CD8-positive, alpha-beta memory T cell (primary cell): ENCODE results near the gene SEMA4D. TPM values are rescaled to one million over a fixed set of nuclear protein-coding genes. Genes with fewer than 3 reads are reported as not detected.

Source experiments
- CTCF ChIA-PET: fragments of 350-600 bp; sonication (Branson Sonifier 250); formaldehyde crosslinking; loops from one replicate; lab custom pipeline; 2021; ENCODE audit warnings: antibody characterized with exemption; lab: Charles Lee
- POLR2A ChIA-PET: fragments of 350-600 bp; sonication (Branson Sonifier 250); formaldehyde crosslinking; loops from one replicate; lab custom pipeline; 2021; ENCODE audit warnings: antibody characterized with exemption; lab: Charles Lee
- DNase-seq, 5 donors: peaks; one replicate each; pipeline versions ENCODE4 v3.0.0 to v3.0.0-alpha.2; 2020 to 2022; ENCODE audit warnings: mixed read lengths in 1 of 5
- H3K27ac ChIP-seq: one replicate; pipeline ENCODE4 v1.7.0; 2013; ENCODE audit warnings: low read depth, mild to moderate bottlenecking, low read length, moderate library complexity
- H3K27me3 ChIP-seq: 2 replicates; pipeline ENCODE4 v1.7.0; 2013; ENCODE audit warnings: low read length, mild to moderate bottlenecking; ENCODE audit not compliant: insufficient read depth, poor library complexity, severe bottlenecking
- H3K36me3 ChIP-seq: 2 replicates; pipeline ENCODE4 v1.7.0; 2013; ENCODE audit warnings: mild to moderate bottlenecking, low read length, moderate library complexity; ENCODE audit not compliant: insufficient read depth
- H3K4me1 ChIP-seq: 2 replicates; pipeline ENCODE4 v1.7.0; 2013; ENCODE audit warnings: mild to moderate bottlenecking, low read length, moderate library complexity; ENCODE audit not compliant: insufficient read depth
- H3K4me3 ChIP-seq: 2 replicates; pipeline ENCODE4 v1.7.0; 2013; ENCODE audit warnings: mild to moderate bottlenecking, low read length
- H3K9me3 ChIP-seq: 2 replicates; pipeline ENCODE4 v1.7.0; 2013; ENCODE audit warnings: mild to moderate bottlenecking, low read length
- H3K27ac Mint-ChIP-seq, 8 donors: one replicate each; pipeline ENCODE4 v1.8.0; 2020 to 2021; ENCODE audit warnings: mixed read lengths in 8 of 8, mild to moderate bottlenecking in 6 of 8, inconsistent platforms in 3 of 8, moderate library complexity in 3 of 8
- H3K27me3 Mint-ChIP-seq, 2 donors: one replicate each; pipeline ENCODE4 v1.8.0; 2020 to 2021; ENCODE audit warnings: mixed read lengths in 2 of 2, mild to moderate bottlenecking in 1 of 2, moderate library complexity in 1 of 2
- H3K36me3 Mint-ChIP-seq, 3 donors: one replicate each; pipeline ENCODE4 v1.8.0; 2020 to 2021; ENCODE audit warnings: mixed read lengths in 3 of 3, inconsistent platforms in 1 of 3, mild to moderate bottlenecking in 1 of 3
- H3K4me1 Mint-ChIP-seq, 3 donors: one replicate each; pipeline ENCODE4 v1.8.0; 2020 to 2021; ENCODE audit warnings: mixed read lengths in 3 of 3, inconsistent platforms in 1 of 3, mild to moderate bottlenecking in 1 of 3
- H3K4me3 Mint-ChIP-seq, 7 donors: one replicate each; pipeline ENCODE4 v1.8.0; 2020 to 2021; ENCODE audit warnings: mixed read lengths in 7 of 7, mild to moderate bottlenecking in 6 of 7, moderate library complexity in 4 of 7, inconsistent platforms in 2 of 7
- H3K9me3 Mint-ChIP-seq, 5 donors: one replicate each; pipeline ENCODE4 v1.8.0; 2020 to 2022; ENCODE audit warnings: mixed read lengths in 5 of 5, mild to moderate bottlenecking in 3 of 5, moderate library complexity in 2 of 5, inconsistent platforms in 1 of 5
- polyA plus RNA-seq: library from polyadenylated mRNA; unstranded; fragments of 300-500 nt; fragmentation: Illumina TruSeq; gene quantifications from one replicate; pipeline ENCODE4 v1.2.3, GENCODE V29; 2021
- total RNA-seq, 2 experiments: library from RNA; stranded (reverse); gene quantifications; one replicate each; pipeline ENCODE4 v1.2.3, GENCODE V29; 2021

The SEMA4D gene
- total and polyA plus RNA-seq, 3 experiments from 2014 or later: 227 to 243 (median 238) TPM

DNA sequence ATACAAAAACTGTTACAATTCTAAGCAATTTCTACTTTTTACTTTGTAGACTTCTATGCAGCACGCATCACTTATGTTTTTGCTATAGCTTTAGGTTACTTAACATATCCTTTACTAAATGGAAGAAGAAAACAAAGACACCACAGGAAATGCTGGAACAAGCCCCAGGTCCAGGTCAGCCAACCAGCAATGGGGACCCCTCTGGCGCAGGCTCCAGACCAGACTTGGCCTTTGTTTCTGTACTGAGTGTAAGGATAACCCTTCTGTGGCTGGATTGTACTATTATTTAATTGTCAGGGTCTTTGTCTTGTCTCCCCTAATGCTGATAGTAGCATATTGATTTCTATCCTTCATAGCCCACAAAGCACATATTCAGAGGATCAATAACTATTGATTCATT lies 4.2 kb downstream of the SEMA4D start:
- ChIA-PET POLR2A (no interaction called here), CTCF (interaction anchor here (1.0 to 2.0 kb wide), 3 partner anchors 22 to 65 kb away, joined by 3 to 5 read pairs (median 3); no protein-coding TSS in a partner anchor)
- Histone ChIP-seq H3K27me3 (no peaks in the 10 kb centered on the region), H3K4me3 (peak overlapping the region; percentile 22), H3K27ac (no peak overlapping the region), H3K4me1 (peaks cover 83% of the 10 kb centered on the region), H3K9me3 (no peaks in the 10 kb centered on the region), H3K36me3 (no peaks in the 10 kb centered on the region)
- Mint-ChIP-seq H3K4me1 (peaks cover 85 to 89% (median 88%) of the 10 kb centered on the region in 3 donors), H3K36me3 (peaks cover 0 to 40% (median 7%) of the 10 kb centered on the region in 3 donors), H3K4me3 (peak overlapping the region; percentile 92 to 99 (median 94)), H3K27ac (peak overlapping the region; percentile 22 to 96 (median 84)), H3K9me3 (no peaks in the 10 kb centered on the region), H3K27me3 (peaks cover 0 to 4% of the 10 kb centered on the region in 2 donors)
- no peak for DNase-seq

DNA sequence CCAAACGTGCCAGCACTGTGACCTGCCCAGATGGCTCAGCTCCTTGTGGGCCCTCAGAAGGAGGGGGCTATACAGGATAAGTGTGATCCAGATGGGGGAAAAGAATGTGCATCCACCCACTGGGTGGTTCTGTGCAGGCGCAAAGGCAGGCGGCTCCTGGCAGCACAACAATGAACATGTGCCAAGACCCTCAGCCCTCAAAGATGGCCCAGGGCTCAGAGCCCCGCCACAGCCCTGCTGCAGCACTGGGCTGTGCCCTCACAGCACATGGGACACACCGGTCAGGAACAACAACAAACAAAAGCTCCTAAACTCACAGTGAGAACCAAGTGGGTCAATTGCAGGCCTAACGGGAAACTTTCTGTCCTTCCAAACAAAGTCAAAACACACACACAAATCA lies 4.7 kb downstream of the SEMA4D start:
- H3K36me3 ChIP-seq: no peaks in the 10 kb centered on the region
- CTCF ChIA-PET: interaction anchor here (1.0 to 2.0 kb wide), 3 partner anchors 22 to 64 kb away, joined by 3 to 5 read pairs (median 3); no protein-coding TSS in a partner anchor
- H3K4me1 ChIP-seq: peaks cover 83% of the 10 kb centered on the region
- H3K4me3 ChIP-seq: peak overlapping the region; percentile 22
- peak overlapping the region; percentile 7 to 96 (median 84) for H3K27ac Mint-ChIP-seq
- H3K9me3 ChIP-seq: no peaks in the 10 kb centered on the region
- no peaks in the 10 kb centered on the region for H3K27me3 Mint-ChIP-seq
- peaks cover 83 to 89% (median 88%) of the 10 kb centered on the region in 3 donors for H3K4me1 Mint-ChIP-seq
- H3K27me3 ChIP-seq: no peaks in the 10 kb centered on the region
- no peak overlapping the region for H3K27ac ChIP-seq
- H3K4me3 Mint-ChIP-seq: peak overlapping the region; percentile 92 to 99 (median 94)
- H3K9me3 Mint-ChIP-seq: no peaks in the 10 kb centered on the region
- POLR2A ChIA-PET: no interaction called here
- DNase-seq: no peak
- peaks cover 0 to 42% (median 7%) of the 10 kb centered on the region in 3 donors for H3K36me3 Mint-ChIP-seq

DNA sequence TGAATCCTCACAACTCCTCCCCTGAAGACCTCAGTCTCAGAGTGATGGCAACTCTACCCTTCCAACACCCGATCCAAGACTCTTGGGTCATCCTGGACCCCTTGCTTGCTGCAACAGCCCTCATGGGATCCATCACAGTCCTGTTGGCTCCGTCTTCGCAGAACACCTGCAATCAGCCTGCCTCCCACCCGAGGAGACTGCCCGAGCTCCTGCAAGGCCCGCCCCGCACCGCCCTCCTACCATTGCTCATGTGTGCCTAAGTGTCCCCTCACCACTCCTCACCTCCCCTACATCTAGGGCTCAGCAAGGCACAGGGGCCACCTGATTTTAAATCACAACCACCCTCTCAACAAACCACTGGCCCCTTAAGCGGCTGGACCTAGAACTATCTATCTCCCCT lies 5.3 kb downstream of the SEMA4D start:
- no peaks in the 10 kb centered on the region for H3K27me3 Mint-ChIP-seq
- H3K4me1 Mint-ChIP-seq: peaks cover 86 to 94% (median 92%) of the 10 kb centered on the region in 3 donors
- H3K4me1 ChIP-seq: peaks cover 87% of the 10 kb centered on the region
- POLR2A ChIA-PET: no interaction called here
- no peaks in the 10 kb centered on the region for H3K9me3 ChIP-seq
- DNase-seq: no peak
- H3K27ac Mint-ChIP-seq: peak overlapping the region; percentile 82 to 97 (median 90)
- no peaks in the 10 kb centered on the region for H3K36me3 ChIP-seq
- peak overlapping the region; percentile 71 to 99 (median 94) for H3K4me3 Mint-ChIP-seq
- H3K4me3 ChIP-seq: peak overlapping the region; percentile 30
- H3K27ac ChIP-seq: no peak overlapping the region
- H3K9me3 Mint-ChIP-seq: no peaks in the 10 kb centered on the region
- no peaks in the 10 kb centered on the region for H3K27me3 ChIP-seq
- peaks cover 0 to 45% (median 9%) of the 10 kb centered on the region in 3 donors for H3K36me3 Mint-ChIP-seq
- CTCF ChIA-PET: interaction anchor here (1.1 to 2.0 kb wide), 2 partner anchors 21 to 50 kb away, joined by 3 to 5 read pairs; no protein-coding TSS in a partner anchor

DNA sequence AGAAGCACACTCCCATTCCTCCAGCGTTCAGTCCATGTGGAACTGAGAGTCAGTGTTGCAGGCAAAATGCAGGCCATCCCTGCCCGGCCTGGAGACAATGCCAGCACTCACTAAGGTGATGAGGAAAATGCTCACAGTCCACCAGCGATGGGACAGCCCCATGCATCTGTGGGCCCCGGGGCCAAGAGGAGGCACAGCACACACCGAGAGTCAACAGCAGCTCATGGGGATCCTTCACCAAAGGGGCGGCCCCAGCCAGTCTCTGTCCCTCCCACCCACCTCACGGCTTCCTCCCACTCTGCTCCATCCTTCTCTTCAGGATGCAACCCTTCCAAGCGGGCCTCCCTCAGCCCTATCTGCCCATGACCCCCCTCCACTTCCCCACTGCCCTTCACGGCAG lies 6.2 kb downstream of the SEMA4D start:
- peak overlapping the region; percentile 30 for H3K4me3 ChIP-seq
- H3K4me3 Mint-ChIP-seq: peak overlapping the region; percentile 71 to 99 (median 94)
- peaks cover 0 to 44% (median 10%) of the 10 kb centered on the region in 3 donors for H3K36me3 Mint-ChIP-seq
- ChIA-PET POLR2A (no interaction called here), CTCF (interaction anchor here (0.9 to 2.8 kb wide), 5 partner anchors 41 to 62 kb away, joined by 3 to 29 read pairs (median 3); no protein-coding TSS in a partner anchor)
- peaks cover 90 to 98% (median 97%) of the 10 kb centered on the region in 3 donors for H3K4me1 Mint-ChIP-seq
- no peak overlapping the region for H3K27ac ChIP-seq
- no peak for DNase-seq
- peaks cover 93% of the 10 kb centered on the region for H3K4me1 ChIP-seq
- H3K27ac Mint-ChIP-seq: peak overlapping the region; percentile 82 to 97 (median 90)
- H3K36me3 ChIP-seq: no peaks in the 10 kb centered on the region
- no peaks in the 10 kb centered on the region for H3K27me3 ChIP-seq
- H3K9me3 ChIP-seq: no peaks in the 10 kb centered on the region
- H3K27me3 Mint-ChIP-seq: no peaks in the 10 kb centered on the region
- H3K9me3 Mint-ChIP-seq: no peaks in the 10 kb centered on the region

DNA sequence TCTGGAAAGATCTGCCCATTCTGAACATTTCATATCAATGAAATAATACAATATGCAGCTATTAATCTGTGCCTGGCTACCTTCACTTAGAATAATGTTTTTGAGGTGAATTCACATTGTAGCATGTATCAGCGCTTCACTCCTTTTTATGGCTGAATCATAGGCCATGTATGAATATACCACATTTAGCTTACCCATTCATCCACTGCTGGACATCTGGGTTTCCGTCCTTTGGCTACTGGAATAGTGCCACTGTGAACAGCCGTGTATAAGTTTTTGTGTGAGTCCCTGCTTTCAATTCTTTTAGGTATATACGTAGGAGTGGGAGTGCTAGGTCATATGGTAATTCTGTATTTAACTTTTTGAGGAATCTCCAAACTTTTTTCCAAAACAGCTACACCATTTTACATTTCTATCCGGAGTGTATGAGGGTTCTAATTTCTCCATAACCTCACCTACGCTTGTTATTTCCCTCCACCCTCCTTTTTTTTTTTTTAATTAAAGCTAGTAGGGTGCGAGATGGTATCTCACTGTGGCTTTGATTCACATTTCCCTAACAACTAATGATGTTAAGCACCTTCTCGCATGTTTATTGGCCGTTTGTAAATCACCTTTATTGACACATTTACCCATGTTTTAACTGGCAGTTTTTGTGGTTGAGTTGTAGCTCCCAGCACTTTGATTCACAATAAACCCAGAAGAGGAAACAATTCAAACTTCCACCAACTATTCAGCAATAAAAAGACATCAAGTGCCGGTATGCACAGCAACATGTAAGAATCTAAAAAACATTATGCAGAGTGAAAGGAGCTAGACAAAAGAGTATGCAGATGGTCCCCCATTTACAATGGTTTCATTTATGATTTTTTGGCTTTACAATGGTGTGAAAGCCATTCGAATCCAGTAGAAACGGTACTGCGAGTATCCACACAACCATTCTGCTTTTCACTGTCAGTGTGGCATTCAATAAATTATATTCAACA lies 8.1 kb downstream of the SEMA4D start:
- no peak overlapping the region for H3K27ac ChIP-seq
- Mint-ChIP-seq H3K36me3 (peaks cover 0 to 43% (median 10%) of the 10 kb centered on the region in 3 donors), H3K27ac (peak overlapping the region; percentile 16 to 96 (median 88)), H3K4me1 (peaks cover 92 to 98% (median 98%) of the 10 kb centered on the region in 3 donors), H3K4me3 (peak overlapping the region; percentile 33 to 94 (median 66)), H3K27me3 (no peaks in the 10 kb centered on the region), H3K9me3 (no peaks in the 10 kb centered on the region)
- DNase-seq: peak in 2 of 5 donors; percentile 79 to 81
- H3K27me3 ChIP-seq: no peaks in the 10 kb centered on the region
- peak overlapping the region; percentile 9 for H3K4me3 ChIP-seq
- CTCF ChIA-PET: interaction anchor here (0.7 to 2.8 kb wide), 10 partner anchors 9 to 68 kb away, joined by 3 to 29 read pairs (median 5); no protein-coding TSS in a partner anchor
- no peaks in the 10 kb centered on the region for H3K9me3 ChIP-seq
- H3K36me3 ChIP-seq: no peaks in the 10 kb centered on the region
- peaks cover 93% of the 10 kb centered on the region for H3K4me1 ChIP-seq
- POLR2A ChIA-PET: interaction anchor here (0.5 to 2.0 kb wide), 17 partner anchors 8 to 138 kb away, joined by 3 to 16 read pairs (median 4); no protein-coding TSS in a partner anchor

DNA sequence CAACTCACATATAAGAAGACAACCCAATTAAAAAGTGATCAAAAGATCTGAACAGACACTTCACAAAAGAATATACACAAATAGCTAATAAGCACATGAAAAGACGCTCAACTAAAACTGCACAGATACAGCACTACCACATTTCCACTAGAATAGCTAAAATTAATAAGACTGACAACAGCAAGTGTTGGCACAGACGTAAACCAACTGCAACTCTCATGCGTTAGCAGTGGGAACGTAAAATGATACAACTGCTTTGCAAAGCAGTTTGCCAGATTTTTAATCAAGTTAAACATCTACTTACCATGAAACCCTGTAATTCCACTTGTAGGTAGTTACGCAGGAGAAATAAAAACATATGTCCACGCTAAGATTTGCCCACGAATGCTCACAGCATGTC lies 9.0 kb downstream of the SEMA4D start:
- H3K36me3 Mint-ChIP-seq: peaks cover 0 to 42% (median 6%) of the 10 kb centered on the region in 3 donors
- H3K4me1 Mint-ChIP-seq: peaks cover 91 to 98% (median 98%) of the 10 kb centered on the region in 3 donors
- H3K27me3 Mint-ChIP-seq: no peaks in the 10 kb centered on the region
- peak overlapping the region in 6 of 7 donors; percentile 8 to 65 (median 43) for H3K4me3 Mint-ChIP-seq
- peak overlapping the region in 7 of 8 donors; percentile 16 to 96 (median 82) for H3K27ac Mint-ChIP-seq
- ChIA-PET POLR2A (interaction anchor here (1.2 to 2.0 kb wide), 5 partner anchors 7 to 60 kb away, joined by 3 to 16 read pairs (median 5); no protein-coding TSS in a partner anchor), CTCF (interaction anchor here (2.7 to 2.8 kb wide), 2 partner anchors 13 to 60 kb away, joined by 7 to 29 read pairs; no protein-coding TSS in a partner anchor)
- H3K9me3 ChIP-seq: no peaks in the 10 kb centered on the region
- DNase-seq: no peak
- H3K9me3 Mint-ChIP-seq: no peaks in the 10 kb centered on the region
- no peaks in the 10 kb centered on the region for H3K27me3 ChIP-seq
- H3K36me3 ChIP-seq: no peaks in the 10 kb centered on the region
- no peak overlapping the region for H3K4me3 ChIP-seq
- no peak overlapping the region for H3K27ac ChIP-seq
- H3K4me1 ChIP-seq: peaks cover 93% of the 10 kb centered on the region

DNA sequence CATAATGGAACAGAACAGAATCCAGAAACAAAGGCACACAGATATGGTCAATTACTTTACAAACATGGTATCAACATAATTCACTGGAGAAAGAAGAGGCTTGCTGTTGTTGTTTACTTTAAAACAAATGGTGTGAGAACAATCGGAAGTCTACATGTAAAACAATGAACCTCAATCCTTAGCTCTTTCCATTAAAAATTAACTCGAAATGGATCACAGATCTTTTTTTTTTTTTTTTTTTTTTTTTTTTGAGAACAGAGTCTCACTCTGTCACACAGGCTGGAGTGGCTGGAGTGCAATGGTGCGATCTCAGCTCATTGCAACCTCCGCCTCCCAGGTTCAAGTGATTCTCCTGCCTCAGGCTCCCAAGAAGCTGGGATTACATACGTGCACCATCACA lies 9.8 kb downstream of the SEMA4D start:
- peak overlapping the region in 7 of 8 donors; percentile 16 to 89 (median 82) for H3K27ac Mint-ChIP-seq
- no peak overlapping the region for H3K27ac ChIP-seq
- no peaks in the 10 kb centered on the region for H3K9me3 ChIP-seq
- H3K36me3 Mint-ChIP-seq: peaks cover 0 to 41% (median 6%) of the 10 kb centered on the region in 3 donors
- peaks cover 90 to 98% (median 98%) of the 10 kb centered on the region in 3 donors for H3K4me1 Mint-ChIP-seq
- peaks cover 93% of the 10 kb centered on the region for H3K4me1 ChIP-seq
- POLR2A ChIA-PET: no interaction called here
- DNase-seq: no peak
- CTCF ChIA-PET: interaction anchor here (2.7 kb wide), 1 partner anchor 12 kb away, joined by 7 read pairs; no protein-coding TSS in a partner anchor
- no peaks in the 10 kb centered on the region for H3K9me3 Mint-ChIP-seq
- no peaks in the 10 kb centered on the region for H3K27me3 Mint-ChIP-seq
- peak overlapping the region in 6 of 7 donors; percentile 1 to 45 (median 10) for H3K4me3 Mint-ChIP-seq
- no peaks in the 10 kb centered on the region for H3K36me3 ChIP-seq
- no peaks in the 10 kb centered on the region for H3K27me3 ChIP-seq
- no peak overlapping the region for H3K4me3 ChIP-seq
